K562 (cell line): ENCODE results near the gene SRGAP2B.
"Not testable (repeated sequence)": the region's sequence is repeated elsewhere in the genome, so short reads cannot be mapped to it uniquely, and the experiment has no call there.

ENCODE experiments used
- ARHGAP35 ChIP-seq: fragments of 450-650 bp; IDR thresholded peaks from 2 replicates; pipeline ENCODE4 v1.6.1; 2018; ENCODE audit not compliant: partially characterized antibody
- CTCF ChIP-seq, 3 experiments: IDR thresholded peaks in 2 of 3; conservative IDR thresholded peaks in 1 of 3; 2 replicates each; pipeline ENCODE4 v1.5.1; 2011 to 2012; ENCODE audit warnings: low read length in 3 of 3, mild to moderate bottlenecking in 3 of 3, control low read depth in 2 of 3, improper control_type of control experiment in 1 of 3, inconsistent platforms in 1 of 3, low read depth in 1 of 3, mixed read lengths in 1 of 3, moderate library complexity in 1 of 3; ENCODE audit not compliant: insufficient read depth in 2 of 3
- HLTF ChIP-seq: fragments of 450-650 bp; IDR thresholded peaks from 2 replicates; pipeline ENCODE4 v1.6.1; 2016
- IRF1 ChIP-seq: sonication (generic); formaldehyde crosslinking; IDR thresholded peaks from 2 replicates; pipeline ENCODE4 v1.8.0; 2022; ENCODE audit warnings: missing genetic modification reagents, mild to moderate bottlenecking, borderline replicate concordance
- MTA1 ChIP-seq: fragments of 450-650 bp; IDR thresholded peaks from 2 replicates; pipeline ENCODE4 v1.6.1; 2017; ENCODE audit warnings: borderline replicate concordance
- POLR2A ChIP-seq: fragments of 450-650 bp; conservative IDR thresholded peaks from 2 replicates; pipeline ENCODE4 v1.6.1; 2016
- POLR2AphosphoS5 ChIP-seq: IDR thresholded peaks from 2 replicates; pipeline ENCODE4 v1.6.1; 2011; ENCODE audit warnings: mild to moderate bottlenecking, low read depth, low read length, moderate library complexity; ENCODE audit not compliant: control insufficient read depth, insufficient read depth
- ZNF766 ChIP-seq: fragments of 200-800 bp; sonication (Bioruptor generic); conservative IDR thresholded peaks from 2 replicates; pipeline ENCODE4 v1.6.1; 2016; ENCODE audit warnings: missing genetic modification characterization, missing compliant biosample characterization
- TF ChIP-seq, protein P1 (sequence below): sonication (generic); formaldehyde crosslinking; IDR thresholded peaks from 2 replicates; pipeline ENCODE4 v1.8.0; 2022; ENCODE audit warnings: mild to moderate bottlenecking, missing genetic modification reagents, borderline replicate concordance
- TF ChIP-seq, protein P2 (sequence below), 2 experiments: fragments of 200-800 bp in 1 of 2; sonication (Bioruptor generic) in 1 of 2; sonication (generic) in 1 of 2; formaldehyde crosslinking in 1 of 2; IDR thresholded peaks in 1 of 2; conservative IDR thresholded peaks in 1 of 2; 2 replicates each; pipeline versions ENCODE4 v1.5.0 to v1.6.1; 2016 to 2020; ENCODE audit warnings: missing compliant biosample characterization in 1 of 2, missing genetic modification characterization in 1 of 2, missing genetic modification reagents in 1 of 2

GRCh38 chr1:145122344-145123061, 27.4 kb upstream of the SRGAP2B start:
- TF ChIP-seq CTCF (IDR thresholded peaks at IDR 0.05 in 2 of 3, conservative IDR thresholded peaks at IDR 0.05 in 1 of 3; ENCODE audit: insufficient read depth in 2 of 3, low read depth in 1 of 3, low read length in 3 of 3); ARHGAP35; POLR2A; IRF1 (CRISPR knock-in tag); MTA1; HLTF; ZNF766; POLR2AphosphoS5: not testable (repeated sequence)
- TF ChIP-seq, protein P1, sequence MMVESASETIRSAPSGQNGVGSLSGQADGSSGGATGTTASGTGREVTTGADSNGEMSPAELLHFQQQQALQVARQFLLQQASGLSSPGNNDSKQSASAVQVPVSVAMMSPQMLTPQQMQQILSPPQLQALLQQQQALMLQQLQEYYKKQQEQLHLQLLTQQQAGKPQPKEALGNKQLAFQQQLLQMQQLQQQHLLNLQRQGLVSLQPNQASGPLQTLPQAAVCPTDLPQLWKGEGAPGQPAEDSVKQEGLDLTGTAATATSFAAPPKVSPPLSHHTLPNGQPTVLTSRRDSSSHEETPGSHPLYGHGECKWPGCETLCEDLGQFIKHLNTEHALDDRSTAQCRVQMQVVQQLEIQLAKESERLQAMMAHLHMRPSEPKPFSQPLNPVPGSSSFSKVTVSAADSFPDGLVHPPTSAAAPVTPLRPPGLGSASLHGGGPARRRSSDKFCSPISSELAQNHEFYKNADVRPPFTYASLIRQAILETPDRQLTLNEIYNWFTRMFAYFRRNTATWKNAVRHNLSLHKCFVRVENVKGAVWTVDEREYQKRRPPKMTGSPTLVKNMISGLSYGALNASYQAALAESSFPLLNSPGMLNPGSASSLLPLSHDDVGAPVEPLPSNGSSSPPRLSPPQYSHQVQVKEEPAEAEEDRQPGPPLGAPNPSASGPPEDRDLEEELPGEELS (CRISPR knock-in tag) = not testable (repeated sequence)
- TF ChIP-seq, protein P2, sequence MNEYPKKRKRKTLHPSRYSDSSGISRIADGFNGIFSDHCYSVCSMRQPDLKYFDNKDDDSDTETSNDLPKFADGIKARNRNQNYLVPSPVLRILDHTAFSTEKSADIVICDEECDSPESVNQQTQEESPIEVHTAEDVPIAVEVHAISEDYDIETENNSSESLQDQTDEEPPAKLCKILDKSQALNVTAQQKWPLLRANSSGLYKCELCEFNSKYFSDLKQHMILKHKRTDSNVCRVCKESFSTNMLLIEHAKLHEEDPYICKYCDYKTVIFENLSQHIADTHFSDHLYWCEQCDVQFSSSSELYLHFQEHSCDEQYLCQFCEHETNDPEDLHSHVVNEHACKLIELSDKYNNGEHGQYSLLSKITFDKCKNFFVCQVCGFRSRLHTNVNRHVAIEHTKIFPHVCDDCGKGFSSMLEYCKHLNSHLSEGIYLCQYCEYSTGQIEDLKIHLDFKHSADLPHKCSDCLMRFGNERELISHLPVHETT (CRISPR knock-in tag; conservative IDR thresholded peaks at IDR 0.05 in 1 of 2, IDR thresholded peaks at IDR 0.05 in 1 of 2) = not testable (repeated sequence)
